ENCODE results near the gene ATRAID. TPM values are rescaled to one million over a fixed set of nuclear protein-coding genes. Genes with fewer than 3 reads are reported as not detected.

The ATRAID gene
- total RNA-seq, 3 donors from 2014 or later = 82.0 to 88.8 (median 85.2) TPM

- H3K4me1 ChIP-seq (ENCODE audit: low read depth) = peaks cover 6% of the 10 kb centered on the region
- no peaks in the 10 kb centered on the region for H3K36me3 ChIP-seq (ENCODE audit: low read depth)
- intact Hi-C loops (cut with DNase I, micrococcal nuclease) = no loop called here
- DNase-seq (no peak), ATAC-seq (no peak)
- no peak overlapping the region for H3K4me3 ChIP-seq
- no peak for TF ChIP-seq CTCF (IDR thresholded peaks at IDR 0.05)
- H3K9me3 ChIP-seq = no peaks in the 10 kb centered on the region
Measured at GRCh38 chr2:27199241-27199640, 12.6 kb upstream of the ATRAID start.

DNA sequence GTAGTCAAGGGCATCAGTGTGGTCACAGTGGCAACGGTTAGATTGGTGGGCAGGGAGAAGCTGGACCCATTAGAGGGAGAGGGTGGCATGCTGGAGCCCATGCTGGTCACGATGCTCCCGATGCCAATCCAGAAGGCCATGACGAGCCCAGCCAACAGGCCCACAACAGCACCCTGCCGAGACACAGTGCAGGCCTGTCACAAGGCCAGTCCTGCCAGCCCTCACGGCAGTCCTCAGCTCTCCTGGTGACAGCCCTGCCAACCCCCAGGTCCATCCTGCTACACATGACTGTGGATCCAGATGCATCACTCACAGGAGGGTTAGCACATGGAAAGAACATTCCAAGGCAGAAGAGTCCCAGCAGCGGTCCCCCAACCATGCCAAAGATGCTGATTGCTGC, 10.2 kb upstream of the ATRAID start:
- no peaks in the 10 kb centered on the region for H3K36me3 ChIP-seq (ENCODE audit: low read depth)

GRCh38 chr2:27202854-27203253, 9.0 kb upstream of the ATRAID start:
- ATAC-seq (no peak), DNase-seq (no peak)
- H3K4me1 ChIP-seq (ENCODE audit: low read depth) = no peaks in the 10 kb centered on the region
- intact Hi-C loops (cut with DNase I, micrococcal nuclease) = loop anchor here in 1 of 2 donors (10.0 kb wide), 1 partner anchor 108 kb away; no protein-coding TSS in a partner anchor
- no peaks in the 10 kb centered on the region for H3K9me3 ChIP-seq
- no peaks in the 10 kb centered on the region for H3K36me3 ChIP-seq (ENCODE audit: low read depth)
- TF ChIP-seq CTCF (IDR thresholded peaks at IDR 0.05) = no peak
- H3K4me3 ChIP-seq = no peak overlapping the region

More for the DNA sequence above, 10.2 kb upstream of the ATRAID start:
- intact Hi-C loops (cut with DNase I, micrococcal nuclease) = loop anchor here in 1 of 2 donors (10.0 kb wide), 1 partner anchor 107 kb away; no protein-coding TSS in a partner anchor
- TF ChIP-seq CTCF (IDR thresholded peaks at IDR 0.05) = no peak
- H3K4me1 ChIP-seq (ENCODE audit: low read depth) = no peaks in the 10 kb centered on the region
- no peak overlapping the region for H3K4me3 ChIP-seq
- ATAC-seq = no peak
- no peak for DNase-seq
- no peaks in the 10 kb centered on the region for H3K9me3 ChIP-seq

DNA sequence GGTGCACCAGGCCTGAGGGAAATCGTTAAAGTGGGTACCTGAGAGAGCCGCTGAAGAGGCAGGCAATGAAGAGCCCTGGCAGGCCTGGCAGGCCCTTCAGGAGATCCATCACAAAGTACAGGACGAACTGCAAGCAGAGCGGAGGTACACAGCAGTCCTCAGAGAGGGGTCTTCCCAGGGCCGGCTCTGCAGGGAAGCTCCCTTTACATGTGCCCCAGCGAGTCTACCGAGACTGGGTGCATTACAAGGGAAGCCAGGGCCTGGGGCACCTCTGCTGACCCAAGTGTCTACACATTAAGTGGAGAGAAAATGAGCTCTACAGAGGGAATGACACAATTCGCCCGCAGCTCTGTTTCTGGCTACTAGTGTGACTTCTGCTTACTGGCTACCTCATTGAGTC, 8.1 kb upstream of the ATRAID start:
- Histone ChIP-seq H3K4me3 (no peak overlapping the region), H3K4me1 (ENCODE audit: low read depth) (no peaks in the 10 kb centered on the region), H3K9me3 (no peaks in the 10 kb centered on the region), H3K36me3 (ENCODE audit: low read depth) (no peaks in the 10 kb centered on the region)
- TF ChIP-seq CTCF (IDR thresholded peaks at IDR 0.05) = no peak
- DNase-seq = no peak
- intact Hi-C loops (cut with DNase I, micrococcal nuclease) = loop anchor here in 1 of 2 donors (10.0 kb wide), 1 partner anchor 109 kb away; no protein-coding TSS in a partner anchor
- ATAC-seq = no peak

DNA sequence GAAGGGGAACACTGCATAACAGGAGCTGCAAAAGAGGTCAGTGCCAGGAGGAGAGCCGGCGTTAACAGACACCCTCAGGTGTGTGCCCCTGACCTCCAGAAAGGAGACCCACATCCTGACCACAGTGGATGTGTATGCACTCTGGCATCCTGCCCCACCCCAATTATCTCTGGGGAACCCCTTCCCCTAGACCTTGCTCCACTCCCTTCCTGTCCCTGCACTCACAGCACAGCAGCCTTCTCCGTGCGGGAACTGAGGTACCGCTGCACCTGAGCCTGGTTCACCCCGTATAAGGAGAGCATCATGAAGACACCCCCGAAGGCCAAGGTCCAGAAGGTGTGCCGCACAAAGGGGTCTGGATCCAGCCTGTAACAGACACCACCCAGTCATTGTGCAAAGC, 7.3 kb upstream of the ATRAID start:
- no peaks in the 10 kb centered on the region for H3K36me3 ChIP-seq (ENCODE audit: low read depth)
- no peaks in the 10 kb centered on the region for H3K9me3 ChIP-seq
- intact Hi-C loops (cut with DNase I, micrococcal nuclease) = loop anchor here in 1 of 2 donors (10.0 kb wide), 1 partner anchor 110 kb away; no protein-coding TSS in a partner anchor
- peaks cover 2% of the 10 kb centered on the region for H3K4me1 ChIP-seq (ENCODE audit: low read depth)
- H3K4me3 ChIP-seq = no peak overlapping the region
- no peak for DNase-seq
- no peak for TF ChIP-seq CTCF (IDR thresholded peaks at IDR 0.05)
- ATAC-seq = no peak

DNA sequence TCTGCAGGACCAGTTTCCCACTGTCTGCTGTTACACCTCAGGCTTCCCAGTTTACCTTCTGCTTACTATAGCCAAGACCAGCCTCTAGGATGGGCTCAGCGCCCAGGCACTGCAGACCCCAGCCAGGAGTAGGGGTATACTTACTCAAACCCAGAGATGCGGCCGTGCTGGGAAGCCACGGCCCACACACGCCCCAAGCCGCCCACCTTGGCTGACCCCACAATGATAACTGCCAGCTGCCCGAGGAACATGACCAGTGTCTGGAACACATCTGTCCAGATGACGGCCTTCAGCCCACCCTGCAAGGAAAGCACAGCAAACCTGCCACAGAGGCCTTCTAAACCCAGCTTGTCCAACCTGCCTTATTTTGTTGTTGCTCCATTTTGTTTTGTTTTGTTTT, 6.6 kb upstream of the ATRAID start:
- H3K36me3 ChIP-seq (ENCODE audit: low read depth) = no peaks in the 10 kb centered on the region
- H3K4me3 ChIP-seq = no peak overlapping the region
- TF ChIP-seq CTCF (IDR thresholded peaks at IDR 0.05) = no peak
- DNase-seq (no peak), ATAC-seq (no peak)
- no peaks in the 10 kb centered on the region for H3K9me3 ChIP-seq
- H3K4me1 ChIP-seq (ENCODE audit: low read depth) = peaks cover 8% of the 10 kb centered on the region
- intact Hi-C loops (cut with DNase I, micrococcal nuclease) = loop anchor here in 1 of 2 donors (10.0 kb wide), 1 partner anchor 110 kb away; no protein-coding TSS in a partner anchor
